GM19324 (cell line): ENCODE results near the gene SPATC1L.

ENCODE experiments used
- ATAC-seq: cut with Tn5 transposase; IDR thresholded peaks from one replicate; pipeline ENCODE4 v1.9.1; 2021; ENCODE audit warnings: mild to moderate bottlenecking, moderate library complexity; ENCODE audit not compliant: unreplicated experiment, low FRiP score

Gene SPATC1L

GRCh38 chr21:46122758-46123683, 61.2 kb downstream of the SPATC1L start:
- no peak for ATAC-seq

- ATAC-seq = no peak
These were observed 62.0 kb downstream of the SPATC1L start for GRCh38 chr21:46122237-46122671.

DNA sequence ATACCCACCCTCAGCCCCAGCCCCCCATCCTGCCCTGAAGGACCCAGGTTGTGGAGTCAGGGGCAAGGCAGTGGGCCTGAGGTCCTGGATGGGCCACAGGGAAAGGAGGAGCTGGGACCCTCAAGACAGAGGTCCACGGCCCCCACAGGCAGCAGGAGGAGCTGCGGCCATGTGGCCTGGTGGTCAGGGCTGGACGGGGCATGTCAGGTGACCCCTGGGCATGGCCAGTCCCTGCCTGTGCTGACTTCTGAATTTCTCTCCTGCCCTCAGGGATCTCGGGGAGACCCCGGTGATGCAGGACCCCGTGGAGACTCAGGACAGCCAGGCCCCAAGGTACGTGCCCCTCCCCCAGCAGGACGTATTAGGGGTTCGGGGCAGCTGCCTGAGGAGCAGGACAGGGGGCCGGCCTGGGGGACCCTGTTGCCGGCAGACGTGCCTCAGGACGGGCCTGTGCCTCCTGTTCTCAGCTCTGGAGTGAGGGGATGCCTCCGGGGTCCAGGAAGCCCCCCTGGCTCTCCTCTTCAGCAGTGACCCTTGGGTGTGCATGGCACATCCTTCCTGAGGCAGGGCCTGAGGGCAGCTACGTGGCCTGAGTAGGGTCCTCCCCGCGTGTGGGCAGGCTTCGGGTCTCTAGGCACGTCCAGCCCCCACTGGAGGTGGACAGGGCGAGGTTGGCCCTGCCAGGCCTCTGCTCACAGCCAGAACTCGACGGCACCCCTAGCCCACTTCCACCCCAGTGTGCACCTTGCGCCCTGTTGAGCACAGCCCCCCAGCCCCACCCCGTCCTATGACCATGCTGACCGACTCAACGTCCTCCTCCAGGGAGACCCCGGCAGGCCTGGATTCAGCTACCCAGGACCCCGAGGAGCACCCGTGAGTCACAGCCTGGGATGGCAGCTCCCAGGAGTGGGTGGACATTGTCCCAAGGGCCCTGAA, 62.7 kb downstream of the SPATC1L start:
- ATAC-seq = no peak

DNA sequence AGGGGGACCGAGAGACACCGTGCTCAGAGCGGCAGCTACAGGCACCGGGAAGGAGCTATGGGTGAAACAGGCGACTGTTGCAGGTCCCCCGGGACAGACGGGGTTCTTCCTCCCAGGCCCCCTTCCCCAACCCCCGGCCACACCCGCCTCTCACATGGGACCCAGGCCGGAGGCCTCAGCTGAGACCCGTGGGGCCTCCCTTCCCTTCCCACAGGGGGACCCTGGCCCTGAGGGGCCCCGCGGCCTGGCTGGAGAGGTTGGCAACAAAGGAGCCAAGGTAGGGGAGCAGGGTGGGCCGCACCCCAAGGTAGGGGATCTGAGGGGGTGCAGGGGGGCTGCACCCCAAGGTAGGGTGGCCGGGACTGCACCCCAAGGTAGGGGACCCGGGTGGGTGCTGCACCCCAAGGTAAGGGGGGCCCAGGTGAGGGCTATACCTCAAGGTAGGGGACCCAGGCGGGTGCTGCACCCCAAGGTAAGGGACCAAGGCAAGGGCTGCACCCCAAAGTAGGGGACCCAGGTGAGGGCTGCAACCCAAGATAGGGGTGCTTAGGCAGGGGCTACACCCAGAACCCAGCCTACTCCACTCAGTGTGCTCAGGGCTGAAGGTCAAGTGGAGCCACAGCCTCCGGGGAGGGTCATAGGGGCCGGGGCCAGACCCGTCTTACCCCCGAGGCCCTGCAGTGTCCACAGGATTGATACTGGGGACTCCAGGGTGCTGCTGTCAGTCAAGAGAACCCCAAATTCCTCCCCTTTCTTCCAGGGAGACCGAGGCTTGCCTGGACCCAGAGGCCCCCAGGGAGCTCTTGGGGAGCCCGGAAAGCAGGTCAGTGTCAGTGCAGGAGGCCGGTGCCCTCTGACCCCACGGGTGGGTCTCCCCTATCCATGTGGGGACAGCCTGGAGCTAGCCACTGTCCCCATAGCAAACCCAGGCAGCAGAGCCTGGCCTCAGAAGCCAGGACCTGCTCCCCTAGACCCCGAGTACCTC, 63.7 kb downstream of the SPATC1L start:
- no peak for ATAC-seq

- no peak for ATAC-seq
These were observed 64.5 kb downstream of the SPATC1L start for GRCh38 chr21:46119637-46120271.

DNA sequence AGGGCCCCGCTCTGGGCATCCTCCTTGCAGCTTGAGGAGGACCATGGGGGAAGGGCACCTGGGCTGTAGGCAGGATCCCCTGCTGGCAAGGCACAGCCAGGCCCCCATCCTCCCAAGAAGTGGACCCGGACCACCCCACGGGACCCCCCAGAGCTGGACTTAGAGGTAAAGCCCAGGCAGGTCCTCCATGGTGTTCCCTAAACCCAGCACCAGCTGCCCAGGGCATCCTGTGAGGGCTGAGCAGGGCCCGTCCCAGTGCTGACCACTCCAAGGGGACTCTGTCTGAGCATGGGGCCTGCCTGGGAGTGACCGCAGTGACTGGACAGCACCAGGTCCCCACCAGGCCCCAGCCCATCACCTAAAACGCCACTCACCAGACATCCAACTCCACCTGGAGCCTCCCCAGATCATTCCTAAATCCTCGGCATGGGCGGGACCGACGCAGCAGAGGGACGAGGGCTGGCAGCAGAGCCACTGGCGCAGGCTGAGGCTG, 65.1 kb downstream of the SPATC1L start:
- no peak for ATAC-seq

GRCh38 chr21:46118316-46119143, 65.7 kb downstream of the SPATC1L start:
- ATAC-seq = no peak

DNA sequence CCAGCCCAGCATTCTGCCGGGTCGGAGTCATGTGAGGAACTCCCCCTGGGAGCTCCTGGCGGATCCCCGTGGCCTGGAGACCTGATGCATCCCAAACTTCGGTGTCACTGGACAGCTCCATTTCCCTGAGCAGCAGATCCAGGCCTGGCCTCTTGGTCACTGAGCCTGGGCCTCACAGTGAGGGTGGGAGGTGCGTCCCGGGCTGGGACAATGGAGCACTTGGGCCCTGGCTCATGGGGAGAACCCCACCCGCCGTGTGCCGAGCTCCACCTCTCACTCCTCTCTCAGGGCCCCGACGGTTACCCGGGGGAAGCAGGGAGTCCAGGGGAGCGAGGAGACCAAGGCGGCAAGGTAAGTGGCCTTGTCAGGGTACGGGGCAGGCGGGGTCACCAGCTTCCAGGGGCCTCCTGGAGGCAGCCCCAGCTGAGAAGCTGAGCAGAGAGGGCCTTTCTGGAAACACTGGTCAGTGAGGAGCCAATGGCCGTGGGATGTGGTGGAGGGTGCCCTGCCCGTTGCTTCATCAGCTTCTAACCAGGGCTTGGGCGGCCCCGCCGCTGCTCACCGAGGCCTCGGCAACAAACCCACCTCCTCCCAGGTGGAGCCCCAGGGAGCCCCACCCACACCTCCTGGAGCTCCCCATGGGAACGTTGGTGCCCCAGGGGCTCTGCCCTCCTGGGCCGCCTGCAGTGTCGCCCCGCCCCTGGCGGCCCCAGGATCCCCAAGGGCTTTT, 66.5 kb downstream of the SPATC1L start:
- ATAC-seq = no peak

DNA sequence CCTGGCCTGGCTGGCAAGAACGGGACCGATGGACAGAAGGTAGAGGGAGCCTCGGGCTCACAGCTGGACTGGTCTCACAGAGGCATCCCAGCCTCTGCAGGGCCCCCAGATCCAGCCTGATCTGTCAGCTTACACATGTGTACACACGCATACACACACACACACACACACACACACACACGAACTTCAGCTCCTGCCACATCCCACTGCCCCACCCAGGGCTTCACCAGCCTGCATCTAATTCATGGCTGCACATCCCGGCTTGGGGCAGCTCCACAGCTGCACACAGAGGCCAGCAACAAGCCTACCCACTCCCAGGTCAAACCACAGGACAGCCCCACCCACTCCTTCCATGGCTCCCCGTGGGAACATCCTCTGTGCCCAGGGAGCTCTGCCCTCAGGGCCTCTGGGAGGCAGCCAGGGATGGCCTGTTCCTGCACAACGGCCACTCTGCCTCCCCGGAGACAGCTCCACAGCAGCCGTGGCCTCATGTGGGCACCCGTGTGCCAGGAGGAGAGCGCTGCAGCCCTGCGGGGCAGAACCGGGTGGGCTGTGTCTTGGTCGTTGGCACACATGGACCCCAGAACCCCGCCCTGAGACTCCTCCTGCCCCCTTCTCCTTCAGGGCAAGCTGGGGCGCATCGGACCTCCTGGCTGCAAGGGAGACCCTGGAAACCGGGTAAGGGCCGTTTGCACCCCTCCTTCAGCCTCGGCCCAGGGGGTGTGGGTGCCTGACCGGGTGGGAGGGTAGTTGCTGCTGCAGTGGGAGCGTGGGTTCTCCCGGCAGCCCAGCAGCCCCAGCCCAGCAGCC, 67.3 kb downstream of the SPATC1L start:
- ATAC-seq = no peak

DNA sequence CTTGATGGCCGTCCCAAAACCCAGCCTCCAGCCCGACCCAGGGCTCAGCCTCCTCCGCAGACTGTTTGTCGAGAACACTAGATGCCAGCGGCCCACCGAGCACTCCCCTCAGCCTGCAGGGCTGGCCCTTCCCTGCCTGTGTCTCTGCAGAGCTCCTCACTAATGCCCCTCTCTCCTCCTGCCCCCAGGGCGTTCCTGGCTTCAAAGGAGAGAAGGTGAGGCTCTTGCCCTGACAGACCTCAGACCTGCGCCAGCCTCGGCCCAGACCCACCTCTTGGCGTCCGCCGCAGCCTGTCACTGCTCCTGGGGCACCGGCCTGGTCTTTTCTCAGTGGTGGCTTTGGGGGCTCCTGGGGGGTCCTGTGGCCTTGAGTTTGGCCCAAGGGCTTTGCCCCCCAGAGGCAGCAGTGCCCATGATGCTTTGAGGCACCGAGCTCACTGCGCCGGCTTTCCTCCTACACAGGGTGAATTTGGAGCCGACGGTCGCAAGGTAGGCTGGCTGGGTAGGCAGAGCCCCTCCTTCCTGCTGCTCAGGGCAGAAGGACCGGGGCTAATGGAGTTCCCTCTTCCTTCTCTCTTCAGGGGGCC, 68.0 kb downstream of the SPATC1L start:
- ATAC-seq = no peak

GRCh38 chr21:46115441-46116188, 68.6 kb downstream of the SPATC1L start:
- no peak for ATAC-seq

DNA sequence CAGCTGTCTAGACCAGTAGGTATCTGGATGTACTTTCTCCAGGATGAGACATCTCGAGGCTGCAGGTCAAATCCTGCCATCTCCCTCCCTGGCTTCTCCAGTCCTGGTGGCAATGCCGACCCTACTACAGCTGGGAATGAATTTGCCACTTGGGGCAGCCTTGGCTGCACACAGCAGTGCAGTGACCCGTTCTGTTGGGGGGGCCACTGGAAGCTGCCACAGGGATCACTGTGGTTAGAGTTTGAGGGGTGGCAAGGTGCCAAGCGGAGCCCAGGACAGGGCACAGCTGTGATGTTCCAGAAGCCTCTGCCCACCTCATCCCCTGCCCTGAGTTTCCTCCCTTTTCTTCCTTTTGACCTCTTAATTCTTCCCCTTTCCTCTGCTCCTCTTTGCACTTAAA, 69.3 kb downstream of the SPATC1L start:
- no peak for ATAC-seq

- no peak for ATAC-seq
These were observed 70.6 kb downstream of the SPATC1L start for GRCh38 chr21:46113497-46114176.

DNA sequence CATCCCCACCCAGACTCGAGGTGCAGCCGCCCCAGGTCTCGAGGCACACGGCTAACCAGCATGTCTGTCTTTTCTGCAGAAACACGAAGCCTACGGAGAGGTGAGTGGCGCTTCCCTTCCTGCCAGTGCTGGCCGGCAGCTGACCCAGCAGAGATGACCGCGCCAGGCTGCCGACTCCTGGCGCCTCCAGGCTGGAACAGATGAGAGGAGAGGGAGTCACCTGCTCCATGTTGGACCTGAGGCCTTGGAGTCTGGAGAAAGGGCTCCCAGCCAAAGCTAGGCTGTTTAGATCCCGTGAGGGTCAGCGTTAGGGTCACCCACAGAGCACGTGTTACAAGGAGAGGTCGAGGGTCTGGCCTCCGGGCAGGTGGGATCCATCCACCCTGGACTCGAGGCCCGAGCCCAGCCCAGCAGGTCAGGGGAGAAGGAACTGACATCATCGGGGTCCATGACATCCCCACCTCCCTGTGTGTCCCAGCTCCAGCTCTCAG, 71.5 kb downstream of the SPATC1L start:
- ATAC-seq = no peak
